ENCODE results near the gene NSUN4.

Gene NSUN4

GRCh38 chr1:46404482-46405196 lies 64.0 kb downstream of the NSUN4 start:
- in situ Hi-C loops (cut with HindIII; ENCODE audit: low sequenced_read_pairs), result no loop called here

- in situ Hi-C loops (cut with HindIII; ENCODE audit: low sequenced_read_pairs), result no loop called here
These were observed 64.6 kb downstream of the NSUN4 start for GRCh38 chr1:46405197-46405555.

GRCh38 chr1:46405724-46406123 lies 65.1 kb downstream of the NSUN4 start:
- in situ Hi-C loops (cut with HindIII; ENCODE audit: low sequenced_read_pairs), result no loop called here

GRCh38 chr1:46406881-46407608 lies 66.4 kb downstream of the NSUN4 start:
- in situ Hi-C loops (cut with HindIII; ENCODE audit: low sequenced_read_pairs), result no loop called here

GRCh38 chr1:46407636-46408035 lies 67.0 kb downstream of the NSUN4 start:
- in situ Hi-C loops (cut with HindIII; ENCODE audit: low sequenced_read_pairs), result no loop called here

- in situ Hi-C loops (cut with HindIII; ENCODE audit: low sequenced_read_pairs), result no loop called here
These were observed 67.9 kb downstream of the NSUN4 start for GRCh38 chr1:46408356-46409062.

GRCh38 chr1:46409063-46409372 lies 68.4 kb downstream of the NSUN4 start:
- in situ Hi-C loops (cut with HindIII; ENCODE audit: low sequenced_read_pairs), result no loop called here

GRCh38 chr1:46410156-46411009 lies 69.8 kb downstream of the NSUN4 start:
- in situ Hi-C loops (cut with HindIII; ENCODE audit: low sequenced_read_pairs), result no loop called here

GRCh38 chr1:46411010-46411405 lies 70.4 kb downstream of the NSUN4 start:
- in situ Hi-C loops (cut with HindIII; ENCODE audit: low sequenced_read_pairs), result no loop called here

Measured in DLD1 (cell line).